Measurements from ENCODE around the gene CAV3.

Gene CAV3

DNA sequence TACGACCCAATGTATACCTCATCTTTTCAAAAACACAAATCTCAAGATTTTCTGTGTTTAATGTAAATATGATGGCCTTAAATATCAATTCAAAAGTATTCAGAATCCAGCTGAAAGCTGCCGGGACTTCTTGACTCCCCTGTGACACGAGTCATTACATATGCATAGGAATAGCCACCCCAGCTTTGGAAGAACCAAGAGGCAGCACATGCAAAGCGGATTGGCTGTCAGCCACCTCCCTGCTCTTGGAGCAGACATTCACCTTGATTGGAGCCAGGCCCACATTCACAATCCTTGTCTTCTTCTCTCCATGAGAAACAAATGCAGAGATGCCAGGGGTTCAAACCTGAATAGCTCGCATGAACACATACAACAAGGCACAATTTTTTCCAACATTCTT lies 10.8 kb upstream of the CAV3 start:
- no peaks in the 10 kb centered on the region for H3K36me3 ChIP-seq (ENCODE audit: control insufficient read depth in 1 of 2, insufficient read depth in 2 of 2, low read length in 2 of 2)
- H3K9me3 ChIP-seq (ENCODE audit: control insufficient read depth in 1 of 2, low read length in 2 of 2) = peaks cover 0 to 7% of the 10 kb centered on the region in 2 donors
- H3K4me1 ChIP-seq (ENCODE audit: control insufficient read depth in 1 of 2, insufficient read depth in 2 of 2, low read length in 2 of 2) = no peaks in the 10 kb centered on the region
- H3K27ac ChIP-seq (ENCODE audit: low read length) = no peak overlapping the region
- H3K27me3 ChIP-seq (ENCODE audit: low read depth, low read length) = no peaks in the 10 kb centered on the region
- H3K4me3 ChIP-seq (ENCODE audit: low read depth in 1 of 2, low read length in 2 of 2) = no peak overlapping the region

DNA sequence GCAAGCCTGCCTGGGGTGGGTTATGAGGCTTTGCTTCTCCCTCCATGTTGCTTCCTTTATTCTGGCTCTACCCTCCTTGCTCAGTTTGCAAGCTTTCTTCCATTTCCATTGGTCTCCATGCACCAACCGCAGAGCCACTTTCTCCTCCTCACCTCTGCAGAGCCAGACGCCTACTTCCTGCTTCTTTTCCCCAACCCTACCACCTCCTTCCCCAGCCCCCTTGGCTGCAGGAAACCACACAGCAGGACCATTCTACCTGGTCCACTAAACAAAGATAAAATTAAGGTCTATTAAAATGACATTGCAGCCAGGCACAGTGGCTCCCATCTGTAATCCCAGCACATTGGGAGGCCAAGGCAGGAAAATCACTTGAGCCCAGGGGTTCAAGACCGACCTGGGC lies 10.0 kb upstream of the CAV3 start:
- Histone ChIP-seq H3K4me3 (ENCODE audit: low read depth in 1 of 2, low read length in 2 of 2) (no peak overlapping the region), H3K4me1 (ENCODE audit: control insufficient read depth in 1 of 2, insufficient read depth in 2 of 2, low read length in 2 of 2) (no peaks in the 10 kb centered on the region), H3K27me3 (ENCODE audit: low read depth, low read length) (no peaks in the 10 kb centered on the region), H3K9me3 (ENCODE audit: control insufficient read depth in 1 of 2, low read length in 2 of 2) (peaks cover 0 to 7% of the 10 kb centered on the region in 2 donors), H3K36me3 (ENCODE audit: control insufficient read depth in 1 of 2, insufficient read depth in 2 of 2, low read length in 2 of 2) (no peaks in the 10 kb centered on the region), H3K27ac (ENCODE audit: low read length) (no peak overlapping the region)

DNA sequence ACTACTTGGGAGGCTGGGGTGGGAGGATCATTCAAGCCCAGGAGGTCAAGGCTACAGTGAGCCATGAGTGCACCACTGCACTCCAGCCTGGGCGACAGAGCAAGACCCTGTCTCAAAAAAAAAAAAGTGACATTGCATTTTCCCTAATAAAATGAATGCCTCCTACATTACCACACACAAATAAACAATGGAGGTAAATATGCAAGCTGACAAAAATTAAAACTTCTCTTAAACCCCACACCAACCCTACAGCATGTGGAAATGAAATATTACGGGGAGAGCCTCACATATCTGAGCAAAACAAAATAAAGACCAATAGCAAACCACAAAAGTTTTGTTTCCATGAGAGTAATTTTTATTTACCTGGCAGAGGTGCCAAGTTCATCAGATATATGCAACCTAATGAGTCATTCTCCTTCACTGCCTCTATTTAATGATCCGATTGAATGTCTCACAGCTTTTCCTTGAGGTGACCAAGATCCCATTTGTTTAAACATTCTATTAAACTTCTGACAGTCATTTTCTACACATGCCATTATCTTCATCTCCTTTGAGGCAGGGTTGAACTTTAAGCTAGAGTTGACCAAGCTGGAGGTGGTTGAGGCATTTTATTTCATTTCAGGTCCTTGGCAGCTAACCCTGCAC lies 9.4 kb upstream of the CAV3 start:
- H3K9me3 ChIP-seq (ENCODE audit: control insufficient read depth in 1 of 2, low read length in 2 of 2) = peaks cover 0 to 7% of the 10 kb centered on the region in 2 donors
- no peak overlapping the region for H3K27ac ChIP-seq (ENCODE audit: low read length)
- no peak overlapping the region for H3K4me3 ChIP-seq (ENCODE audit: low read depth in 1 of 2, low read length in 2 of 2)
- no peaks in the 10 kb centered on the region for H3K36me3 ChIP-seq (ENCODE audit: control insufficient read depth in 1 of 2, insufficient read depth in 2 of 2, low read length in 2 of 2)
- no peaks in the 10 kb centered on the region for H3K4me1 ChIP-seq (ENCODE audit: control insufficient read depth in 1 of 2, insufficient read depth in 2 of 2, low read length in 2 of 2)
- no peaks in the 10 kb centered on the region for H3K27me3 ChIP-seq (ENCODE audit: low read depth, low read length)

DNA sequence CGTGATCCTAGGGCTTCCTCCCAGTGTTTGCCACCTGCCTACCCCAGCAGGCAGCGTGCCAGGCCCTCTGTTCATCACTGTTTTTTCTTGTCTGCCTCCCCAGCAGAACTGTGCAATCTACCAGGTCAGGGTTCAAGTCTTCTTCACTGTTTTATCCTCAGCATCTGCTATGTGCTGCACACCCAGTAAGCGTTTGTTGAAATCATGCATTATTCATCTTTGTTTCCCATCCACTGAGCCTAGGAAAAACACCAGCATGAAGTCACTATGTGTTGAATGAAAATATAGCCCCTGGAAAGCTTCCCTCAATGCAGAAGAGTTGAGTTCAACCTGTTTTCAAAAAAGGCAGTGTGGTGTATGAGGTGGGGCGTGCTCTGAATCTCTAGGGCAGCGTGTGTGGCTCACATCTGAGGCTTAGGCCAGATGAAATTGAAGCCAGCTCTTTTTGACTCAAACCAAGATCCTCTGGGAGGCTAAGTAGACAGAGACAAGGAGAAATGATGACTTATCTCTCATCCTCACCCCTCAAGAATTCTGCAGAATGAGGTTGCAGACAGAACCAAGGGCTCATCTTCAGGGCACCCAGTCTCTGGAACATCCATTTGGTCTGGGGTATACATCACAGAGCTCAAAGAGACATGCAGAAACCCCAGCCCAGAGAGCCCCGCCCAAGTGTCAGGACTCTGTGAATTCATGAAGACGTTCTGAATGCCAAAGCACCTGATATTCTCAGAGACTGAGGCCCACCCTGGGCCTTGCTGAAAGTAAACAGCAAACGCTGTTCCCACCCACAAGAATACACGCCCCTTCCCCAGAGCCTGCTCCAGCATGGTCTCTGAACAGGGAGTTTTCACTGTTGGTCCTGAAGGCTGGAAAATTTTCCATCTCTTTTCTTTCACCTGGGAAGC lies 5.7 kb upstream of the CAV3 start:
- H3K9me3 ChIP-seq (ENCODE audit: control insufficient read depth in 1 of 2, low read length in 2 of 2) = peaks cover 0 to 7% of the 10 kb centered on the region in 2 donors
- H3K27me3 ChIP-seq (ENCODE audit: low read depth, low read length) = no peaks in the 10 kb centered on the region
- H3K27ac ChIP-seq (ENCODE audit: low read length) = no peak overlapping the region
- H3K4me3 ChIP-seq (ENCODE audit: low read depth in 1 of 2, low read length in 2 of 2) = no peak overlapping the region
- H3K36me3 ChIP-seq (ENCODE audit: control insufficient read depth in 1 of 2, insufficient read depth in 2 of 2, low read length in 2 of 2) = no peaks in the 10 kb centered on the region
- H3K4me1 ChIP-seq (ENCODE audit: control insufficient read depth in 1 of 2, insufficient read depth in 2 of 2, low read length in 2 of 2) = no peaks in the 10 kb centered on the region

DNA sequence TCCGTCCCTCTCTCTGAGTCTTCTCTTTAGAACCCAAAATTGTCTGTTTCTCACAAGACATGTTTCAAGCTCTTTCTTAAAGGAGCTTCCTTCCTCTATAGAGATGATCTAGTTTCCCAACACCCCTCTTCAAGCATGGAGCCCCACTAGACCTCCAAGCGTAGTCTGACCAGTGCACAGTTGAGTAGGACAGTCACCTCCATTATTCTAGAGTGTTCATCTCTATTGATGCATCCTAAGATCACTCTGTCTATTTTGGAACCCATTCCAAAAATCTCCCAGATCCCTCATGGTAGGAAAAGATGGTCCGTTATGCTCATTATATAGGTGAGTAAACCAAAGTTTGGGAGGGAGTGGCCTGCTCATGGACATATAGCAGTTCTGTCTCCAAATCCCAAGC lies 4.1 kb upstream of the CAV3 start:
- Histone ChIP-seq H3K9me3 (ENCODE audit: control insufficient read depth in 1 of 2, low read length in 2 of 2) (peaks cover 0 to 7% of the 10 kb centered on the region in 2 donors), H3K27ac (ENCODE audit: low read length) (no peak overlapping the region), H3K27me3 (ENCODE audit: low read depth, low read length) (no peaks in the 10 kb centered on the region), H3K4me1 (ENCODE audit: control insufficient read depth in 1 of 2, insufficient read depth in 2 of 2, low read length in 2 of 2) (no peaks in the 10 kb centered on the region), H3K36me3 (ENCODE audit: control insufficient read depth in 1 of 2, insufficient read depth in 2 of 2, low read length in 2 of 2) (no peaks in the 10 kb centered on the region), H3K4me3 (ENCODE audit: low read depth in 1 of 2, low read length in 2 of 2) (no peak overlapping the region)

DNA sequence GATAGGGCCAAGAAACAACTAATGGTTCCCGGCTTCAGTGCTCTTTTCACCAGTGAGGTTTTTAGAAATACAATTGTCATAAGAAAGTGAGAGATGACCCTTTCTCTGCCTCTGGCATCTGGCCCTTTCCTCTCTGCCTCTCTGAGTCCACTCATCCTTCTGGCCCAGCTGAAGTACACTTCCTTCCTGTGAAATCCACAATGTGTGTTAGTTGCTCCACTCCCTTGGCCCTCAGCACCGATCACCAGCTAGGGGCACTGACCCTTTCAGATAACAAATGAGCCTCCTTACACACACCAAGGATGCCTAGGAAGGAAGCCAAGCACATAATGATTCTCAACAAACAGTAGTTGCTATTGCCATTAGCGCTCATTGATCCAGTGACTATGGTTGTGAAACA lies 2.9 kb upstream of the CAV3 start:
- no peaks in the 10 kb centered on the region for H3K36me3 ChIP-seq (ENCODE audit: control insufficient read depth in 1 of 2, insufficient read depth in 2 of 2, low read length in 2 of 2)
- no peak overlapping the region for H3K4me3 ChIP-seq (ENCODE audit: low read depth in 1 of 2, low read length in 2 of 2)
- no peak overlapping the region for H3K27ac ChIP-seq (ENCODE audit: low read length)
- peaks cover 0 to 7% of the 10 kb centered on the region in 2 donors for H3K9me3 ChIP-seq (ENCODE audit: control insufficient read depth in 1 of 2, low read length in 2 of 2)
- H3K4me1 ChIP-seq (ENCODE audit: control insufficient read depth in 1 of 2, insufficient read depth in 2 of 2, low read length in 2 of 2) = no peaks in the 10 kb centered on the region
- H3K27me3 ChIP-seq (ENCODE audit: low read depth, low read length) = no peaks in the 10 kb centered on the region

DNA sequence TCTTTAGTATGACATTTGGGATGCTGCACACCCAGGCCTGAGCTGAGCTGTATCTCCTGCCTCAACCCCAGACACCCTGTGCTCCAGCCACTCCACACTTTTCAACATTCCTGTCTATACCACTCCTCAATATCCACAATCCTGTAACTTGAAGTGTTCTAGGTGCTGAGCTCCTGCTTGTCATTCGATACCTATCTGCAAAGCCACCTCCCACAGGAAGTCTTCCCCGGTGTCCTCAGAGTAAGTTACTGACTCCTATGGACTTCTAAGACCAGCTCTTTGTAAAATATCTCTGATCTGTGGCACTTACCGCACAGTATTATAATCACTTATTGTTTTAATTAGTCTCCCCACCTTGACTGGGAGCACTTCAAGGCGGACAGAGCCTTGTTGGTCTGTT lies 1.2 kb upstream of the CAV3 start:
- Histone ChIP-seq H3K27me3 (ENCODE audit: low read depth, low read length) (no peaks in the 10 kb centered on the region), H3K4me1 (ENCODE audit: control insufficient read depth in 1 of 2, insufficient read depth in 2 of 2, low read length in 2 of 2) (no peaks in the 10 kb centered on the region), H3K36me3 (ENCODE audit: control insufficient read depth in 1 of 2, insufficient read depth in 2 of 2, low read length in 2 of 2) (no peaks in the 10 kb centered on the region), H3K9me3 (ENCODE audit: control insufficient read depth in 1 of 2, low read length in 2 of 2) (no peaks in the 10 kb centered on the region), H3K27ac (ENCODE audit: low read length) (no peak overlapping the region), H3K4me3 (ENCODE audit: low read depth in 1 of 2, low read length in 2 of 2) (no peak overlapping the region)

DNA sequence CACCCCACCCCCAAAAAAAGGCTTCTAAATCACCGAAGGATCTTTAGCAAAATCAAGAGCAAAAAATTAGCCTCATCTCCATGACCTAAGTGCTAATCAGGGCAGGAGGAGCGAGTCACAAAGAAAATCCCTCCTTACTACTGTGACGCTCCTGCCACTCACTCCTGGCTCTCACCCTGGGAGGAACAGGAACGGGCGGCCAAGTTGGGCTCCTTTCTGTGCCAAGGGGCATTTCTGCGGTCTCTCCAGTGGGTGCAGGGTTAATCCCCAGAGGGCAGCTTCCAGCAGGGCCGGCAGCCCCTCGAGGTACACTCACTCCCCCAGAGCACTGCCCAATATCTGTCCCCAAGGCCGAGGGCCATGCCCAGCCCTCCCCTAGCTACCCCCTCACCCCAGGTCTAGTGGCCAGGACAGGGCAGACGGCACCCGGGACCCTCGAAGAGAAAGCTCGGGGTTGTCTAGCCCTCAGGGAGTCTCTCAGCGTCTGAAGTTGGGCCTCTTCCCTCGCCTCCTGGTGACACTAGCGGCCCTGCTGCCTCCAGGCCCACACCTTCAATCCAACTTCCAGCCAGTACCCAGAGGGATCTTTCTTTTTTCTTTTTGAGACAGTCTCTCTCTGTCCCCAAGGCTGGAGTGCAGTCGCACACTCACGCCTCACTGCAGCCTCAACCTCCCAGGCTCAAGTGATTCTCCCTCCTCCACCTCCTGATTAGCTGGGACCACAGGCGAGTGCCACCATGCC lies 706 bp downstream of the CAV3 start:
- H3K4me3 ChIP-seq (ENCODE audit: low read depth in 1 of 2, low read length in 2 of 2) = no peak overlapping the region

DNA sequence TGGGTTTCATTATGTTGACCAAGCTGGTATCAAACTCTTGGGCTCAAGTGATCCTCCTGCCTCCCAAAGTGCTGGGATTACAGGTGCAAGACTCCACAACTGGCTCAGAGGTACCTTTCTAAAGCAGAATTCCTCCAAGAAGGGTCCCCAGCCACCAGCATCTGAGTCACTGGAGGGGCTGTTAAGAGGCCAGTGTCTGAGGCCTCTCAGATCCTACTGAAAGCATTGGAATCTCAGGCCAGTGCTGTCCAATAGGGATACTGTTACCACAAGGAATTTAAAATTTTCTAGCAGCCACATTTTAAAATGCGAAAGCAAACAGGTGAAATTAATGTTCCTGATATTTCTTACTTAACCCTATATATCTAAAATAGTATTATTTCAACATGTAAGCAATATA lies 1.3 kb downstream of the CAV3 start:
- H3K9me3 ChIP-seq (ENCODE audit: control insufficient read depth in 1 of 2, low read length in 2 of 2) = no peaks in the 10 kb centered on the region
- H3K4me3 ChIP-seq (ENCODE audit: low read depth in 1 of 2, low read length in 2 of 2) = no peak overlapping the region
- H3K27ac ChIP-seq (ENCODE audit: low read length) = no peak overlapping the region
- no peaks in the 10 kb centered on the region for H3K27me3 ChIP-seq (ENCODE audit: low read depth, low read length)
- H3K36me3 ChIP-seq (ENCODE audit: control insufficient read depth in 1 of 2, insufficient read depth in 2 of 2, low read length in 2 of 2) = no peaks in the 10 kb centered on the region
- H3K4me1 ChIP-seq (ENCODE audit: control insufficient read depth in 1 of 2, insufficient read depth in 2 of 2, low read length in 2 of 2) = no peaks in the 10 kb centered on the region

More for the DNA sequence above, 706 bp downstream of the CAV3 start:
- Histone ChIP-seq H3K4me1 (ENCODE audit: control insufficient read depth in 1 of 2, insufficient read depth in 2 of 2, low read length in 2 of 2) (no peaks in the 10 kb centered on the region), H3K27me3 (ENCODE audit: low read depth, low read length) (no peaks in the 10 kb centered on the region), H3K36me3 (ENCODE audit: control insufficient read depth in 1 of 2, insufficient read depth in 2 of 2, low read length in 2 of 2) (no peaks in the 10 kb centered on the region), H3K9me3 (ENCODE audit: control insufficient read depth in 1 of 2, low read length in 2 of 2) (no peaks in the 10 kb centered on the region), H3K27ac (ENCODE audit: low read length) (no peak overlapping the region)

DNA sequence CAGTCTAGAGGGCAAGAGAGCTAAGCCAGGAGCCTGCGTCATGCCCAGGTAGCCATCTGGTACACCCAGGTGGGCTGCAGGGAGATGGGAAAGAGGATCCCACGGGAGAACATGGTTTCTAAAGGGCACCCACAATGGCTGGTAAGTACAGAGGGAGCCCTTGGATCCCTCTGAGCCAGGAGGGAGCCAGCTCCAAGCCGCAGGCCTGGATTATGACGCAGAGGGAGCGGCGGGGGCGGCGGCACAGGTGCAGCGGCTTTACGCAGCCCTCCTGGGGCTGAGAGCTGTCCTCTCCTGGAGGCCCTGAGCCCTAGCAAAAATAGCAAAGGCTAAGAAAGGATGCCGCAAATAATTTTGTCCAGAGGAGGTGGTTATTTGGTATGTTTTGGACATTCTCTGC lies 2.8 kb downstream of the CAV3 start:
- Histone ChIP-seq H3K9me3 (ENCODE audit: control insufficient read depth in 1 of 2, low read length in 2 of 2) (no peaks in the 10 kb centered on the region), H3K27me3 (ENCODE audit: low read depth, low read length) (no peaks in the 10 kb centered on the region), H3K4me3 (ENCODE audit: low read depth in 1 of 2, low read length in 2 of 2) (no peak overlapping the region), H3K27ac (ENCODE audit: low read length) (no peak overlapping the region), H3K36me3 (ENCODE audit: control insufficient read depth in 1 of 2, insufficient read depth in 2 of 2, low read length in 2 of 2) (no peaks in the 10 kb centered on the region), H3K4me1 (ENCODE audit: control insufficient read depth in 1 of 2, insufficient read depth in 2 of 2, low read length in 2 of 2) (peaks cover 0 to 2% of the 10 kb centered on the region in 2 donors)

DNA sequence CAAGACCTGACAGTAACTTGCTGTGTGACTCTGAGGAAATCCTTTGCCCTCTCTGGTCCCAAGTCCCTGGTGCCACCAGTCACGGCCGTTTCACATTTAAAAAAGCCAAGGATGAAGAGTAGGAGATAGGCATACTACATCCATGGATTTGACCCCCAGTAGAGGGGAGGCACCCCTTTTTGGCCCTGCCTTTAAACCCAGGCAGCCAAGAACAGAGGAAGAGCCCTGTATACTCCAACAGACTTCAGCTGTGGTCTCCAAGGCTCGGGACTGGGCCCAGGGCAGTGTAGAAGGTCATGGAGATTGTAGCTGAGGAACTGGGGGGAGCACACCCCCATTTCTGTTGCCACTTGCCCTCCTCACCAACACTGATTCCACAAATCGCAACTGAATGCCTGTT lies 3.7 kb downstream of the CAV3 start:
- no peaks in the 10 kb centered on the region for H3K9me3 ChIP-seq (ENCODE audit: control insufficient read depth in 1 of 2, low read length in 2 of 2)
- H3K27me3 ChIP-seq (ENCODE audit: low read depth, low read length) = no peaks in the 10 kb centered on the region
- no peak overlapping the region for H3K4me3 ChIP-seq (ENCODE audit: low read depth in 1 of 2, low read length in 2 of 2)
- no peak overlapping the region for H3K27ac ChIP-seq (ENCODE audit: low read length)
- peaks cover 0 to 9% of the 10 kb centered on the region in 2 donors for H3K4me1 ChIP-seq (ENCODE audit: control insufficient read depth in 1 of 2, insufficient read depth in 2 of 2, low read length in 2 of 2)
- no peaks in the 10 kb centered on the region for H3K36me3 ChIP-seq (ENCODE audit: control insufficient read depth in 1 of 2, insufficient read depth in 2 of 2, low read length in 2 of 2)
